Mesothelial cell of epicardium (in vitro differentiated cells): ENCODE measurements around the gene PSMB9. TPM values are rescaled to one million over a fixed set of nuclear protein-coding genes. Genes with fewer than 3 reads are reported as not detected.

Experiments
- DNase-seq, 2 experiments: peaks; one replicate each; pipeline ENCODE4 v3.0.0; 2021; ENCODE audit warnings: low spot score in 2 of 2; ENCODE audit not compliant: unreplicated experiment in 2 of 2
- H3K27ac Mint-ChIP-seq: 2 replicates; pipeline ENCODE4 v1.8.0; 2021; ENCODE audit warnings: mixed read lengths
- H3K27me3 Mint-ChIP-seq: 2 replicates; pipeline ENCODE4 v1.8.0; 2021; ENCODE audit warnings: low read depth, mixed read lengths
- H3K36me3 Mint-ChIP-seq: 2 replicates; pipeline ENCODE4 v1.8.0; 2021; ENCODE audit warnings: mixed read lengths
- H3K4me1 Mint-ChIP-seq: 2 replicates; pipeline ENCODE4 v1.8.0; 2021; ENCODE audit warnings: mixed read lengths
- H3K4me3 Mint-ChIP-seq: 2 replicates; pipeline ENCODE4 v1.8.0; 2021; ENCODE audit warnings: mild to moderate bottlenecking, moderate library complexity, mixed read lengths
- H3K9me3 Mint-ChIP-seq: 2 replicates; pipeline ENCODE4 v1.8.0; 2021; ENCODE audit warnings: mixed read lengths
- total RNA-seq: library from RNA; stranded (reverse); gene quantifications from 3 replicates; pipeline ENCODE4 v1.2.1, GENCODE V29; 2021
- TF ChIP-seq, protein P1 (sequence below): fragments of 200-600 bp; sonication (generic); IDR thresholded peaks from one replicate; pipeline ENCODE4 v1.5.0; 2021; ENCODE audit warnings: antibody characterized with exemption; ENCODE audit not compliant: unreplicated experiment

Gene PSMB9
- total RNA-seq, 1 donor from 2014 or later: not detected

GRCh38 chr6:32815996-32816395, 38.0 kb upstream of the PSMB9 start:
- TF ChIP-seq, protein P1, sequence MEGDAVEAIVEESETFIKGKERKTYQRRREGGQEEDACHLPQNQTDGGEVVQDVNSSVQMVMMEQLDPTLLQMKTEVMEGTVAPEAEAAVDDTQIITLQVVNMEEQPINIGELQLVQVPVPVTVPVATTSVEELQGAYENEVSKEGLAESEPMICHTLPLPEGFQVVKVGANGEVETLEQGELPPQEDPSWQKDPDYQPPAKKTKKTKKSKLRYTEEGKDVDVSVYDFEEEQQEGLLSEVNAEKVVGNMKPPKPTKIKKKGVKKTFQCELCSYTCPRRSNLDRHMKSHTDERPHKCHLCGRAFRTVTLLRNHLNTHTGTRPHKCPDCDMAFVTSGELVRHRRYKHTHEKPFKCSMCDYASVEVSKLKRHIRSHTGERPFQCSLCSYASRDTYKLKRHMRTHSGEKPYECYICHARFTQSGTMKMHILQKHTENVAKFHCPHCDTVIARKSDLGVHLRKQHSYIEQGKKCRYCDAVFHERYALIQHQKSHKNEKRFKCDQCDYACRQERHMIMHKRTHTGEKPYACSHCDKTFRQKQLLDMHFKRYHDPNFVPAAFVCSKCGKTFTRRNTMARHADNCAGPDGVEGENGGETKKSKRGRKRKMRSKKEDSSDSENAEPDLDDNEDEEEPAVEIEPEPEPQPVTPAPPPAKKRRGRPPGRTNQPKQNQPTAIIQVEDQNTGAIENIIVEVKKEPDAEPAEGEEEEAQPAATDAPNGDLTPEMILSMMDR: no peak
- no peak for DNase-seq
- Mint-ChIP-seq H3K9me3 (peaks cover 4% of the 10 kb centered on the region), H3K4me1 (peaks cover 2% of the 10 kb centered on the region), H3K36me3 (no peaks in the 10 kb centered on the region), H3K4me3 (no peak overlapping the region), H3K27me3 (peaks cover 15% of the 10 kb centered on the region), H3K27ac (no peak overlapping the region)

DNA sequence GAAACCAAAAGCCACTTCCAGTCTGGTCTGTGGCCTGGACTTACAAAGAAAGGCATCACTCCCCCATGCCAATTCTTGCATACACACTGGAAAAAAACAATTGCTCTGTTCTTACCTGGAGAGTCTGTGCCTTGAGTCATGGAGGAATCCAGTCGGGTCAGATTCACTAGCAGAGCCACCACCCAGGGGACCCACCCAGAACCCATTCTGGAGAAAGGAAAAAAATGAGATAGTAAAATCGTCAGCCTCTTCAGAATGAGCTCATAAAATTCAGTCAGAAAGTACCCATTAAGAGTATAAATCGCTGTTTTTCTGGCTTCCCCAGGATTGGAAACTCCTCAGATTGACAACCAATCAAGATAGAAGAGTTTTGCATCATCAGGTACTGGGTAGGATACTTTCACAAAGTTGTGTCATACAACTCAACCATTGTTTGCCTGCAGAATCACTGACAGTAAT, 37.2 kb upstream of the PSMB9 start, which contains the start of gene HLA-DOB:
Gene HLA-DOB (minus strand): TSS at position 257 of the 459 bp plus-strand sequence. CDS start 51 bp downstream, at position 206.
- no peak within 1 kb of the TSS for H3K27ac Mint-ChIP-seq
- peaks cover 15% of the 10 kb centered on the region for H3K27me3 Mint-ChIP-seq
- DNase-seq: no peak
- peaks cover 2% of the 10 kb centered on the region for H3K4me1 Mint-ChIP-seq
- H3K36me3 Mint-ChIP-seq: no peaks in the 10 kb centered on the region
- TF ChIP-seq, protein P1: no peak
- H3K4me3 Mint-ChIP-seq: no peak within 1 kb of the TSS
- H3K9me3 Mint-ChIP-seq: peaks cover 4% of the 10 kb centered on the region

DNA sequence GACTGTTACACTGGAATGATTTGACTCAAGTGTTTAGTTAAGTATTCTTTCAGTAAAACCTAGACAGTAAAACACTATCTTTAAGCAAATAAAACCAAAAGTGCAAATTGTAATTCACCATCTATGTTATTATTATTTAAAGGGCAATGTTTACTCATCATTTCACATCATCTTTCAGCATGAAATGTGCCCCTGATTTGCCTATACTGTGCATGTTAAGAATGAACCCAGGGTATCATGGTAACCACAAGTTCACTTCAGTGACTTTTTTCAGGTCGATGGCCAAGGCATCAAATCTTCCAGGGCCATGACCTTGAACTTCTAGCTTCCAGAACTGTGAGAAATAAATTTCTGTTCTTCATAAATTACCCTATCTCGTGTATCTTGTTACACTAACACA, 35.1 kb upstream of the PSMB9 start:
- H3K4me3 Mint-ChIP-seq: no peak overlapping the region
- peaks cover 2% of the 10 kb centered on the region for H3K4me1 Mint-ChIP-seq
- H3K27ac Mint-ChIP-seq: no peak overlapping the region
- peaks cover 6% of the 10 kb centered on the region for H3K27me3 Mint-ChIP-seq
- H3K9me3 Mint-ChIP-seq: peaks cover 4% of the 10 kb centered on the region
- H3K36me3 Mint-ChIP-seq: no peaks in the 10 kb centered on the region
- no peak for DNase-seq
- TF ChIP-seq, protein P1: no peak

- peaks cover 4% of the 10 kb centered on the region for H3K9me3 Mint-ChIP-seq
- no peak overlapping the region for H3K27ac Mint-ChIP-seq
- peaks cover 6% of the 10 kb centered on the region for H3K27me3 Mint-ChIP-seq
- H3K4me3 Mint-ChIP-seq: no peak overlapping the region
- H3K36me3 Mint-ChIP-seq: no peaks in the 10 kb centered on the region
- DNase-seq: no peak
- peaks cover 2% of the 10 kb centered on the region for H3K4me1 Mint-ChIP-seq
- TF ChIP-seq, protein P1: no peak
Observed at GRCh38 chr6:32819729-32820128, 34.3 kb upstream of the PSMB9 start.

DNA sequence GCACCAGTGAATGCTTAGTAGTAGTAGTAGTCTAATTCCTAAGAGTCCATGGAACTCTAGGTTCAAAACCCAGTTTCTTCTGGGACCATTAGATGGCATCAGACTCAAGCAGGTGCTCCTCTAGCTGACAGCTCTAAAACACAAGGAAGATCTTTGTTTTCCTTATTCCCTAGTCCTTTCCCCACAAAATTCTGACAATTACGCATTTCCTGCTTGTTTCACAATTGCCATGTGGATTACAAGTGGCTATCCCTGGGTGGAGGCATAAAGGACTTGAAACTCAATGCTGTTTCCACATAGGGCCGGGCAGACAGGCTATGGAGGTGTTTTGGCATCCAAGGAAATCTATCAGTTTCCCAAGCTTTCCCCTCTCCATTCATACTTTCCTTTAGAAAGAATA, 28.0 kb upstream of the PSMB9 start:
- H3K27me3 Mint-ChIP-seq: peaks cover 3% of the 10 kb centered on the region
- TF ChIP-seq, protein P1: no peak
- DNase-seq: no peak
- no peak overlapping the region for H3K4me3 Mint-ChIP-seq
- no peaks in the 10 kb centered on the region for H3K9me3 Mint-ChIP-seq
- peaks cover 7% of the 10 kb centered on the region for H3K36me3 Mint-ChIP-seq
- H3K27ac Mint-ChIP-seq: no peak overlapping the region
- H3K4me1 Mint-ChIP-seq: peaks cover 6% of the 10 kb centered on the region

- no peak for DNase-seq
- H3K36me3 Mint-ChIP-seq: peaks cover 7% of the 10 kb centered on the region
- H3K4me3 Mint-ChIP-seq: no peak overlapping the region
- H3K27ac Mint-ChIP-seq: no peak overlapping the region
- H3K27me3 Mint-ChIP-seq: peaks cover 3% of the 10 kb centered on the region
- peaks cover 6% of the 10 kb centered on the region for H3K4me1 Mint-ChIP-seq
- TF ChIP-seq, protein P1: no peak
- H3K9me3 Mint-ChIP-seq: no peaks in the 10 kb centered on the region
Observed at GRCh38 chr6:32827025-32827424, 27.0 kb upstream of the PSMB9 start.
